PC-9 (cell line): ENCODE measurements around the gene ZNF330. TPM values are rescaled to one million over a fixed set of nuclear protein-coding genes. Genes with fewer than 3 reads are reported as not detected.
A peak's percentile ranks its signal among the peaks of the same experiment; 100 is the strongest.

Source experiments
- Bru-seq: library from RNA; stranded (reverse); fragments of 400-500 nt; gene quantifications from one replicate; lab custom pipeline; 2021; lab: Mats Ljungman, UMichigan
- BruChase-seq, 2 experiments: library from RNA; stranded (reverse); fragments of 400-500 nt; gene quantifications; one replicate each; lab custom pipeline; 2021; lab: Mats Ljungman, UMichigan
- BruUV-seq: library from RNA; stranded (reverse); fragments of 400-500 nt; replicated peaks from 2 replicates; lab custom pipeline; 2021; lab: Mats Ljungman, UMichigan
- CTCF ChIA-PET: fragments of 300-600 bp; sonication (Branson Sonifier 250); formaldehyde crosslinking; loops from one replicate; lab custom pipeline; 2022; ENCODE audit warnings: antibody characterized with exemption; lab: Charles Lee
- POLR2A ChIA-PET: fragments of 300-600 bp; sonication (Branson Sonifier 250); formaldehyde crosslinking; loops from one replicate; lab custom pipeline; 2022; ENCODE audit warnings: antibody characterized with exemption; ENCODE audit not compliant: unreplicated experiment; lab: Charles Lee
- DNase-seq, 2 experiments: peaks; one replicate each; pipeline versions ENCODE4 v3.0.0 to v3.0.0-alpha.2; 2015 to 2022; ENCODE audit warnings: mixed read lengths in 1 of 2
- H2AFZ ChIP-seq: fragments of 200-600 bp; sonication (generic); 2 replicates; pipeline ENCODE4 v1.8.1; 2017; ENCODE audit warnings: antibody characterized with exemption
- H3F3A ChIP-seq: fragments of 200-600 bp; sonication (generic); 2 replicates; pipeline ENCODE4 v1.8.1; 2017; ENCODE audit warnings: antibody characterized with exemption, mild to moderate bottlenecking, low read depth; ENCODE audit not compliant: insufficient read depth
- H3K27ac ChIP-seq: fragments of 200-600 bp; sonication (generic); 2 replicates; pipeline ENCODE4 v1.6.1; 2016; ENCODE audit warnings: mixed run types
- H3K27me3 ChIP-seq: fragments of 200-600 bp; sonication (generic); 2 replicates; pipeline ENCODE4 v1.6.1; 2016; ENCODE audit warnings: low read depth, mixed run types; ENCODE audit not compliant: insufficient read depth
- H3K36me3 ChIP-seq: fragments of 200-600 bp; sonication (generic); 2 replicates; pipeline ENCODE4 v1.6.1; 2016; ENCODE audit warnings: low read depth, mixed run types
- H3K4me1 ChIP-seq: fragments of 200-600 bp; sonication (generic); replicated peaks from 2 replicates; pipeline ENCODE4 v1.6.1; 2016; ENCODE audit warnings: mixed run types; ENCODE audit not compliant: insufficient read depth
- H3K4me2 ChIP-seq: fragments of 200-600 bp; sonication (generic); 2 replicates; pipeline ENCODE4 v1.6.1; 2017; ENCODE audit warnings: mixed run types
- H3K4me3 ChIP-seq: fragments of 200-600 bp; sonication (generic); 2 replicates; pipeline ENCODE4 v1.6.1; 2016; ENCODE audit warnings: mixed run types
- H3K79me2 ChIP-seq: fragments of 200-600 bp; sonication (generic); 2 replicates; pipeline ENCODE4 v1.6.1; 2017; ENCODE audit warnings: low read depth, mixed run types
- H3K9me2 ChIP-seq: fragments of 200-600 bp; sonication (generic); 2 replicates; pipeline ENCODE4 v1.8.1; 2017; ENCODE audit warnings: mild to moderate bottlenecking; ENCODE audit not compliant: insufficient read depth
- H3K9me3 ChIP-seq: fragments of 200-600 bp; sonication (generic); 2 replicates; pipeline ENCODE4 v1.8.1; 2016; ENCODE audit warnings: low read depth; ENCODE audit not compliant: insufficient read depth
- H4K20me1 ChIP-seq: fragments of 200-600 bp; sonication (generic); 2 replicates; pipeline ENCODE4 v1.8.1; 2017; ENCODE audit not compliant: insufficient read depth
- EZH2 ChIP-seq: fragments of 200-600 bp; sonication (generic); IDR thresholded peaks from 2 replicates; pipeline ENCODE4 v1.8.0; 2017; ENCODE audit warnings: antibody characterized with exemption, low read depth
- intact Hi-C: fragments of 100-400 bp; cut with micrococcal nuclease; formaldehyde crosslinking; loops from one replicate; pipeline ENCODE4 v1.10.0; 2022; ENCODE audit not compliant: unreplicated experiment
- long read RNA-seq: library from polyadenylated mRNA; stranded (forward); transcript quantifications from one replicate; pipeline ENCODE4 v2.0.0, GENCODE V29; 2022
- total RNA-seq: library from RNA; stranded (reverse); gene quantifications from 2 replicates; pipeline ENCODE4 v1.2.3, GENCODE V29; 2021
- TF ChIP-seq, protein P1 (sequence below): fragments of 200-600 bp; sonication (generic); conservative IDR thresholded peaks from 2 replicates; pipeline ENCODE4 v1.6.1; 2017; ENCODE audit warnings: mixed run types, antibody characterized with exemption, mild to moderate bottlenecking, moderate library complexity

The ZNF330 gene
- total RNA-seq = 22.5 and 38.4 TPM in 2 replicates
- Bru-seq, nascent RNA = percentile 87 among the genes with signal in this experiment
- BruChase-seq, experiment 1, labeled RNA remaining after a 2-hour chase = percentile 91 among the genes with signal in this experiment
- BruChase-seq, experiment 2, labeled RNA remaining after a 6-hour chase = percentile 82 among the genes with signal in this experiment
- long read RNA-seq, transcript ZNF330-207 (2 exons, 733 nt) = major isoform, 5 of 9 reads
- long read RNA-seq, partial matches to known transcripts = 1 of 9 reads
- long read RNA-seq, other reads (novel, unspliced or antisense) = 3 of 9 reads

DNA sequence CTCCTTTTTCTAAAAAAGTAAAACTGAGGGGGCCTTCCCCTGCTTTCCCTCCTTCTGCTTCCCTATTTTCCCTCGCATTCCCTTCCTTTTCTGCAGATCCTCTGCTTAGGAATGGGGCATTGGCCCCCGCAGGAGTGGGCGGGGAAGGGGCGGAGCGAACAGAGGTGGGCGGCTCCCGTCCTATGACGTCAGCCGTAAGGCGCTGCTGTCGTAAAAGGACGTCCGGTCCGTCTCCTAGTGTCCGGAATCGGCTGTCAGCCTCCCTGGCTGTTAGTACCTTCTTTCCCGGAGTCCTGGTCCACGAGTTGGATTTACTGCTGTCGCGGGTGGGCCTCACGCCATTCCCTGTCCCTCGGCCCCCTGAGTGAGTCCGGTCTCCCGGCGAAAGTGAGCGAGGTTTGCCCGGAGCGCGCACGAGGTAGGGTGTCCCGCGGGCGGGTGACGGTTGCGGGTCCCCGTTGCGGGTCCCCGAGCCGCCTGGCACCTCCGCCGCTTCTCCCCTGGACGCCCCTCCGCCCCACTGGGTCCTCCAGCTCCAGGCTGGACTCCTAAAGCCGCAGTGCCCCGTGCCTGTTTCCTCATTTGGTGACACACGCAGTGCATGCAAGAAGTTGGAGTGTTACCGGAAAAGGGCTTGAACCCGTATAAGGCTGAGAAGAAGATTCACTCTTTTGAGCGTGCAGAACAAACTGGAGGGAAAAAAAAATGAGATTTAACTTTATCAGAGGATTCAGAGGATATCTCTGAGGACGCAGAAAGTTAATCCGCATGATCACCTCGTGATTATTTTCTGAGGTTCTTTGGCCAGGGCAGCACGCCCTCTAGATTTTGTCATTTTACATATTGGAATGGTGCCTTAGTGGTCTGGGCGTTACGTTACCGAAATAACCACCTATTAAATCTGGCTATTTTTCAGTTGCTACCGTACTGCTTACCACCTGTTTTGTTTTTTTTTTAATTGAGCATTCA is at the start of gene ZNF330:
ZNF330 (plus strand) TSS at position 205 of the 969 bp plus-strand sequence. CDS start 1,477 bp downstream, outside the sequence.
- H2AFZ ChIP-seq = peak within 1 kb of the TSS; percentile 99
- BruUV-seq = TSS peak; percentile 64
- H3K4me3 ChIP-seq = peak within 1 kb of the TSS; percentile 99
- H3K4me2 ChIP-seq = peak within 1 kb of the TSS; percentile 76
- no peaks in the 10 kb centered on the region for H3K9me3 ChIP-seq
- intact Hi-C loops = loop anchor here (5.0 kb wide), 1 partner anchor 359 kb away; no protein-coding TSS in a partner anchor
- 0 out of 2 replicates have a peak, but pooled peaks cover 5% of the 10 kb centered on the region for H3K4me1 ChIP-seq
- H3K27me3 ChIP-seq = no peaks in the 10 kb centered on the region
- H3K79me2 ChIP-seq = peaks cover 38% of the 10 kb centered on the region
- ChIA-PET POLR2A (no interaction called here), CTCF (interaction anchor here (0.6 kb wide), 1 partner anchor 88 kb away, joined by 3 read pairs; the partner anchor contains the start of gene RNF150)
- no peaks in the 10 kb centered on the region for H3F3A ChIP-seq
- H4K20me1 ChIP-seq = peaks cover 5% of the 10 kb centered on the region; the same call in 1 of the 2 replicates
- DNase-seq = peak; percentile 59 to 93
- peak within 1 kb of the TSS; percentile 70 for H3K27ac ChIP-seq
- no peaks in the 10 kb centered on the region for H3K9me2 ChIP-seq
- peaks cover 7% of the 10 kb centered on the region; the same call in 1 of the 2 replicates for H3K36me3 ChIP-seq
- no peak for TF ChIP-seq EZH2
- TF ChIP-seq, protein P1, sequence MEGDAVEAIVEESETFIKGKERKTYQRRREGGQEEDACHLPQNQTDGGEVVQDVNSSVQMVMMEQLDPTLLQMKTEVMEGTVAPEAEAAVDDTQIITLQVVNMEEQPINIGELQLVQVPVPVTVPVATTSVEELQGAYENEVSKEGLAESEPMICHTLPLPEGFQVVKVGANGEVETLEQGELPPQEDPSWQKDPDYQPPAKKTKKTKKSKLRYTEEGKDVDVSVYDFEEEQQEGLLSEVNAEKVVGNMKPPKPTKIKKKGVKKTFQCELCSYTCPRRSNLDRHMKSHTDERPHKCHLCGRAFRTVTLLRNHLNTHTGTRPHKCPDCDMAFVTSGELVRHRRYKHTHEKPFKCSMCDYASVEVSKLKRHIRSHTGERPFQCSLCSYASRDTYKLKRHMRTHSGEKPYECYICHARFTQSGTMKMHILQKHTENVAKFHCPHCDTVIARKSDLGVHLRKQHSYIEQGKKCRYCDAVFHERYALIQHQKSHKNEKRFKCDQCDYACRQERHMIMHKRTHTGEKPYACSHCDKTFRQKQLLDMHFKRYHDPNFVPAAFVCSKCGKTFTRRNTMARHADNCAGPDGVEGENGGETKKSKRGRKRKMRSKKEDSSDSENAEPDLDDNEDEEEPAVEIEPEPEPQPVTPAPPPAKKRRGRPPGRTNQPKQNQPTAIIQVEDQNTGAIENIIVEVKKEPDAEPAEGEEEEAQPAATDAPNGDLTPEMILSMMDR = peak; percentile 32; the same call in 1 of the 2 replicates

DNA sequence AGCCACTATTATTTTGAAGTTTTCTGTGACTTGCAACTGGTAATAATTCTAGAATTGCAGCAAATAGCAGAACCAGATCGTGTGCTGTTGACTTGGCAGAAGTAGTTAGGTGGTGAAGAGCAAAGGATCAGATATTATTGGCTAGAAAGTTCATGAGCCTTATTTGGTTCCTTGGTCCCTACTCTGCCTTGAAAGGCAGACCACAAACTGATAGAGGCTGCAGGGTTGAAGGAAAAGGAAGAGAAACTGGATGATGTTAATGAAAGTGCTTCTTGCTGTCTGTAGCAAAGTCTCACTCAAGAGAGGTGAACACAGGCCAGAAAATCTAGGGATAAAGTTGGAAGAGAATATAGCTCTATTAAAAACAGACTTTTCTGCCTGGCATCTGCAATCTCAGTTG is 46.2 kb upstream of the ZNF330 start:
- no peak overlapping the region for H2AFZ ChIP-seq
- H3F3A ChIP-seq = no peaks in the 10 kb centered on the region
- TF ChIP-seq, protein P1 = no peak
- no peak for TF ChIP-seq EZH2
- H3K9me3 ChIP-seq = no peaks in the 10 kb centered on the region
- H3K27me3 ChIP-seq = no peaks in the 10 kb centered on the region
- no peak overlapping the region for H3K27ac ChIP-seq
- DNase-seq = no peak
- CTCF ChIA-PET = interaction anchor here (1.2 kb wide), 1 partner anchor 1099 kb away, joined by 3 read pairs; no protein-coding TSS in a partner anchor
- H3K36me3 ChIP-seq = no peaks in the 10 kb centered on the region
- H3K79me2 ChIP-seq = no peaks in the 10 kb centered on the region
- POLR2A ChIA-PET = no interaction called here
- no peaks in the 10 kb centered on the region for H4K20me1 ChIP-seq
- no peak overlapping the region for H3K4me2 ChIP-seq
- H3K4me3 ChIP-seq = no peak overlapping the region
- no peaks in the 10 kb centered on the region for H3K4me1 ChIP-seq
- intact Hi-C loops = no loop called here
- H3K9me2 ChIP-seq = no peaks in the 10 kb centered on the region
- no TSS peak for BruUV-seq

DNA sequence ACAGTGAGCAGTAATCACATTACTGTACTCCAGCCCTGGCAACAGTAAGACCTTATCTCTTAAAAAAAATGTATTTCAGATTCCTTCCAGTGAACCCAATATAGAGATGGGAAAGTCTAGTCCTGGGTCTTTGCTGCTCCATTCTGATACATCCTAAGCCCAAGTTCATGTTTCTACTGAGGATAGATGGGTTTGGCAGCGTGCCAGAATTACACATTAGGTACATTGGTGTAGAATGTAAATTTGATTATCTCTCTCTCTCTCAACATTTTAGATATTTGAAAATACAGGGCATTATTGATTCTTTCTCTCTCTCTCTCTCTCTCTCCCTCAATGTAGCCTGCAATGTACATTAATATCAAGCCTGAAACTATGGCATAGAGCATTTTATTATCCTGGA is 43.5 kb upstream of the ZNF330 start:
- intact Hi-C loops = no loop called here
- TF ChIP-seq EZH2 = no peak
- TF ChIP-seq, protein P1 = no peak
- Histone ChIP-seq H3K27me3 (no peaks in the 10 kb centered on the region), H3K4me2 (no peak overlapping the region), H3K27ac (no peak overlapping the region), H2AFZ (no peak overlapping the region), H3F3A (no peaks in the 10 kb centered on the region), H3K9me3 (no peaks in the 10 kb centered on the region), H4K20me1 (no peaks in the 10 kb centered on the region), H3K79me2 (no peaks in the 10 kb centered on the region), H3K9me2 (no peaks in the 10 kb centered on the region), H3K4me3 (no peak overlapping the region), H3K36me3 (no peaks in the 10 kb centered on the region), H3K4me1 (no peaks in the 10 kb centered on the region)
- no peak for DNase-seq
- POLR2A ChIA-PET = no interaction called here
- CTCF ChIA-PET = no interaction called here
- BruUV-seq = no TSS peak
